Left lobe of liver (tissue), 2 donors: ENCODE measurements around the gene POU3F2. TPM values are rescaled to one million over a fixed set of nuclear protein-coding genes. Genes with fewer than 3 reads are reported as not detected.

Experiments
- ATAC-seq: fragments of 200-7000 bp; cut with Tn5 transposase; one replicate; pipeline ENCODE4 v1.9.1; 2020; ENCODE audit warnings: mild to moderate bottlenecking, moderate library complexity
- DNase-seq: peaks from one replicate; pipeline ENCODE4 v3.0.0-alpha.2; 2020; ENCODE audit warnings: low spot score
- total RNA-seq: library from RNA; stranded (reverse); gene quantifications from one replicate; pipeline ENCODE4 v1.2.1, GENCODE V29; 2021
- donor health status: DM: no; HTN: no; CAD: no; lungs with moderate emphysema.
- donor health status: DM: no; HTN: yes; CAD: no.

Gene POU3F2
- total RNA-seq, 1 donor from 2014 or later = not detected

DNA sequence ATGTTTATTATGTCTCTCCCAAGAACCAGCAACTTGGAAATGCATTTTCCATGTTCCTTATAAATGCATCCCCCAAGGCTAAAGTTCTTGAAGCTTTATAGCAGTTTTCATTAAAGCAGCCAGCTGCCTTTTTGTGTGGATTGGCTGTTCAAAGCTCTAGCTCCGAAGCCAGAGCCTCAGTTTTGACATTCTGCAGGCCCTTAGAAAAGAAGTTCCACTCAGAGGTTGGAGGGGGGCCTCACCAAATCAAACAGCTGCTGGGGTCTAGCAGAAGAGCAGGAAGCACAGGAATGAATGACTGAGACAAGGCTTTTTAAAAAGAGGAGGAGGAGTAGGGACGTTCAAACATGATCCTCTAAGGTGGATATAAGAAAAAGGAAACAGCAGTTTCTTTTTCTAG is 4.2 kb upstream of the POU3F2 start:
- no peak for ATAC-seq
- DNase-seq = no peak

DNA sequence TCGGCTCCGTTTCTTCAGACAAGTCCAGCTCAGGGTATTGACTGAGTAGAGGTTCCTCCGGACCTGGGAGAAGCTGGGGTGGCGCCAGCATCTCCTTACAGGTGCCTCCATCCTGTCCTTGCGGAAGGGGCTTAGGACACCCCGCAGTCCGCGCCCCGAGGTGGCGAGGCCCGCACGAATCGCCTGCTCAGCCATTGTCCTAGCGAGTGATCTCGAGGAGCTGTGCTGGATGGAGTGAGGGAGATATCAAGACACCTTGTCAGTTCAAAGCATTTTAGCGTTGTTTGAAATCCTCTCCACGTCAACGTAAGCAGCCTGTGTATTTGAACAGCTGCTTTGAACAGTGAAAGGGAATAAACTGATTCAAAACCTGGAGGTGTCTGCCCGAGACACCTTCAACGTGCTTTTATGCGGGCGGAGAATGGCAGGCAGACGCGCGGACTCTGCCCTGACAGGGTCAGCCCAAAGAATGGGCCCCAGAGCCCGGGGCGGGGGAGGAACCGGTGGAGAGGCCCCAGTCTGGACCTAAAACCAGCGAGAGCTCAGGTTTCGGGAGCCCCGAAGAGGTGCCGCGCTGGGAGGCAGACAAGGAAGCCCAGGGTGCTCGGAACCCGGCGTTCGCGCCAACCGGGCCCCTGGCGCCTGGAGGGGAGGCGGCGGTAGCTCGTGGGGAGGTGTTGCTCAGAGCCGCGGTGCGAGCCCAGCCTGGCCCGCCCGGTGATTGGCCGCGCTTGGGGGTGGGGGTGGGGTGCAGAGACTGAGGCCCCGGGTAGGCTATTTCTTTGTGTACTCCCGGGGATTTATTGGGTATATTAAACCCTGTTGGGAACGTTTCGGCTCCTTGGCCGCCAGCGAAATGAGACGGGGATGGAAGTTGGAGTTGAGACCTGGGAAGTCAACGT is 3.1 kb upstream of the POU3F2 start:
- DNase-seq = no peak
- no peak for ATAC-seq

DNA sequence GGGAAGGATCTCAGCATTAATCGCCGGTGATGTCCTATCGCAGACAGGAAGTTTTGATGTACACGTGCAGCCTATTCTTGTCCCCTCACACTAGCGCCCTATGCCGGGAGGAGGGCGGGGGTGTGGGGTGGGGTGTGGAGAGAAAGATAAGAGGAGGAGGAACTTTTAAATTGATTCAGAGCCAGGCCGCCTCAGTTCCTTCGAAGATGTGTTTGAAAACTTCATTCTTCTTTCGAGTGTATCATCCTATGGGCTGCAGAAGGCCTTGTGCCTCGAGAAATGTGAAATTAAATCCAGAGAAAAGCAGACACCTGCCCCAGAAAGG is 2.5 kb upstream of the POU3F2 start:
- no peak for DNase-seq
- ATAC-seq = no peak

DNA sequence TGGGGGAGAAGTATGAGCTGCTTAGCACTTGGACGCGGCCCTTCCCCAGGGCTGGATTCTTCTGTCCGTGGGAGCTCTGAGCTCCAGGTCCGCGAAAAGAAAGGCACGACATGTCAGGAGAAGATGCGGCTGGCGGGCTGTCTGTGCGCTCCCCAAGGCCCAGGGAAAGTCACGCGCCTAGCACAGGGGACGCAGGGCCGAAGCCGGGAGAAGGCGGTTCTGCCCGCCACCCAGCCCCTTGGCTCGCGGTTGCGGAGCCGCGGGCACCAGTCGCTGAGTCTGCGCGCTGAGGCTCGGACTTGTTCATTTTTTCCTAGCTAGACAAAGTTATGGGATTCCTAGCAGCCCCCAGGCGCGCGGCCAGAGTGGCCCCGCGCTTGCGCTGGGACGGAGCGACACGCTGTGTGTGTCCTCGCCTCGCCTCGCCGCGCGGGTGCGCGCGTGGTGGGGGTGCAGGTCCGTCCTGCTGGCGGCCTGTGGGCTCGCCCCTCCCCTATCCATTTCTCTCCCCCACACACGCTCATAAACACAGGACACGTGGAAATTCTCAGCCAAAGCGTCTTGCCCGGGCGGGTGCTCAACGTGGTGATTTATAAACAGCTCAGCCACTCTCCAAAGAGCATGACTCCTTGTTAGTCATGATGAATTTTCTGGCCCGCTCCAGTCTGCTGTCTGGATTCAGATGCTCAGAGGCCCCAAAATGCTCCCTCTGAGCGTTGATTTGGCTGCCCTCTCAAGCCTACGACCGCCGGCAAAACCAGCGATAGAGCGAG is 1.9 kb upstream of the POU3F2 start:
- no peak for ATAC-seq
- no peak for DNase-seq

DNA sequence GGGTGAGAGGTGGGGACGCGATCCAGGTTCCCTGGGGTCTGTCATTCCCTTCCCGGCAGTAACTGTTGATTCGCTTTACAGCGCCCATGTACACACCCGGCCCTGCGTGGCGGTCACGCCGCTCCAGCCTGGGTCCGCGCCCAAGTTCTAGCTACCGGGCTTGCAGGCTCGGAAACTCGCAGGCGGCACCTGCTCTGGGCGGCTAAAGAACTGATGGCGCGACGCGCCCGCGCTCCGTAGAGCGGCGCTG is 1.4 kb upstream of the POU3F2 start:
- ATAC-seq (peak; percentile 60), DNase-seq (no peak)

DNA sequence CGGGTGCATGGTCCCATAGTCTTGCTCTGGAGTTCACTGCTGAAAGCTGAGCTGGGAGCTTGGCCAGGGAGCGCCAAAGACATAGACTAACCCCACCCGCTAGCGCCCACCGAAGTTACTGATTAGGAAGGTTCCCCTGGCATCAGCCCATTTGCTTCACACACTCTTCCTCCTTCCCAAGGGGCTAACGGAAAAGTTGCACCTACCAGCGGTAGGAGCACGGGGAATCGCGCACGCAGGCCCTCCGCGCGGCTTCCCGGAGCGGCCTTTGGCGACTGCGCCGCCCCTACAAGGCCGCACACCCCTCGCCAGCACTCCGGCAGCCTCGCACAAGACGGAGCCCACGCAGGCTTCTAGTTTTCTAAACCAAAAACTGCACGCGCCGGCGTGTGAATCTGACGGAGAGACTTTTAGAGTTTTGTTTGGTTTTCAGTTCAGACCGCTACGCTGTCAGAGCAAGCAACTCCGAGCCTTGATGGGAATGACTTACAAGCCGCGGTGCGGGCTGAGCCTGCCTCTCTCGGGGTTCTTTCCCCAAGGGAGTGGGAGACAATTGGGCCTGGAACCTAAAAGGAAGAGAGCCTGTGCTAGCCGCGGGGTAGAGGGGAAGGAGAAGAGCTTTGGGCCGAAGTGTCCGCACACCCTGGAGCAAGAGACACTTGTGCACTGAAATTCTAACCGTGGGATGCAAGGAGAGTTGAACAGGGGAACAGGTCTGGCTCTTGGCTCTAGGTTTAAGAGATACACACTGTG is 891 bp upstream of the POU3F2 start:
- DNase-seq (no peak), ATAC-seq (peak; percentile 50)

DNA sequence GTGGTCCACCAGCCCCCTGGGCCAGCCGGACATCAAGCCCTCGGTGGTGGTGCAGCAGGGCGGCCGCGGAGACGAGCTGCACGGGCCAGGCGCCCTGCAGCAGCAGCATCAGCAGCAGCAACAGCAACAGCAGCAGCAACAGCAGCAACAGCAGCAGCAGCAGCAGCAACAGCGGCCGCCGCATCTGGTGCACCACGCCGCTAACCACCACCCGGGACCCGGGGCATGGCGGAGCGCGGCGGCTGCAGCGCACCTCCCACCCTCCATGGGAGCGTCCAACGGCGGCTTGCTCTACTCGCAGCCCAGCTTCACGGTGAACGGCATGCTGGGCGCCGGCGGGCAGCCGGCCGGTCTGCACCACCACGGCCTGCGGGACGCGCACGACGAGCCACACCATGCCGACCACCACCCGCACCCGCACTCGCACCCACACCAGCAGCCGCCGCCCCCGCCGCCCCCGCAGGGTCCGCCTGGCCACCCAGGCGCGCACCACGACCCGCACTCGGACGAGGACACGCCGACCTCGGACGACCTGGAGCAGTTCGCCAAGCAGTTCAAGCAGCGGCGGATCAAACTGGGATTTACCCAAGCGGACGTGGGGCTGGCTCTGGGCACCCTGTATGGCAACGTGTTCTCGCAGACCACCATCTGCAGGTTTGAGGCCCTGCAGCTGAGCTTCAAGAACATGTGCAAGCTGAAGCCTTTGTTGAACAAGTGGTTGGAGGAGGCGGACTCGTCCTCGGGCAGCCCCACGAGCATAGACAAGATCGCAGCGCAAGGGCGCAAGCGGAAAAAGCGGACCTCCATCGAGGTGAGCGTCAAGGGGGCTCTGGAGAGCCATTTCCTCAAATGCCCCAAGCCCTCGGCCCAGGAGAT is 1.0 kb downstream of the POU3F2 start:
- DNase-seq = no peak
- ATAC-seq = no peak

DNA sequence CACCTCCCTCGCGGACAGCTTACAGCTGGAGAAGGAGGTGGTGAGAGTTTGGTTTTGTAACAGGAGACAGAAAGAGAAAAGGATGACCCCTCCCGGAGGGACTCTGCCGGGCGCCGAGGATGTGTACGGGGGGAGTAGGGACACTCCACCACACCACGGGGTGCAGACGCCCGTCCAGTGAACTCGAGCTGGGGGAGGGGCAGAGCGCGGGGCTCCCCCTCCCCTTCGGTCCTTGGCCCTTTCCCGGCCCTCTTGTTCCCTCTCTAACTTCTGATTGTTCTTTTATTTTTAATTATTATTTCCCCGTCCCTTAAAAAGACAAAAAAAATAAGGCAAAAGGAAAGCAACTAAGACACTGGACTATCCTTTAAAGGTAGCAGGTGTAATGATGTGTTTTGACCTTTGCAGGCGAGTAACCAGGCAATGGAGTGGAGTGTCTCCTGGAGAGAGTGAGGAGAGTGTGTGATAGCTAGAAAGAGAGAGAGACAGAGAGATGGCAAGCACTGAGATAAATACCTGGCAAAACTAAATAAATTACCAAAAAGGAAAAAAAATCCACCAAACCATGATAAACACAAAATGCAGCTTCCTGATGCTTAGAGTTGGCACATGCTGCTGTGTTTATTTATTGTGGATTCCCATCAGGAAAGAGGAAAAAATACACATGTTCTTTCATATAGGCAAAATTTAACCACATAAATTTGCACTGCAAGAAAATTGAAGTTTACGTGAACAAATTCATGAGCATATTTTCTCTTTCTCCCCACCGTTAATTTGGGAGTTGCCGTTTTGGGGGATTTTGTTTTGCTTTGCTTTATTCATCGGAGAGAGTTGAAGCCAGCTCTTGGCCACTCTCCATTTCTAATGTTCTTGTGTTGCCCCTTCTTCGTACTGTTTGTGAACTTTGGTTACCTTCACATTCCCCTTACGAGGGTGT is 1.9 kb downstream of the POU3F2 start:
- no peak for DNase-seq
- ATAC-seq = no peak

DNA sequence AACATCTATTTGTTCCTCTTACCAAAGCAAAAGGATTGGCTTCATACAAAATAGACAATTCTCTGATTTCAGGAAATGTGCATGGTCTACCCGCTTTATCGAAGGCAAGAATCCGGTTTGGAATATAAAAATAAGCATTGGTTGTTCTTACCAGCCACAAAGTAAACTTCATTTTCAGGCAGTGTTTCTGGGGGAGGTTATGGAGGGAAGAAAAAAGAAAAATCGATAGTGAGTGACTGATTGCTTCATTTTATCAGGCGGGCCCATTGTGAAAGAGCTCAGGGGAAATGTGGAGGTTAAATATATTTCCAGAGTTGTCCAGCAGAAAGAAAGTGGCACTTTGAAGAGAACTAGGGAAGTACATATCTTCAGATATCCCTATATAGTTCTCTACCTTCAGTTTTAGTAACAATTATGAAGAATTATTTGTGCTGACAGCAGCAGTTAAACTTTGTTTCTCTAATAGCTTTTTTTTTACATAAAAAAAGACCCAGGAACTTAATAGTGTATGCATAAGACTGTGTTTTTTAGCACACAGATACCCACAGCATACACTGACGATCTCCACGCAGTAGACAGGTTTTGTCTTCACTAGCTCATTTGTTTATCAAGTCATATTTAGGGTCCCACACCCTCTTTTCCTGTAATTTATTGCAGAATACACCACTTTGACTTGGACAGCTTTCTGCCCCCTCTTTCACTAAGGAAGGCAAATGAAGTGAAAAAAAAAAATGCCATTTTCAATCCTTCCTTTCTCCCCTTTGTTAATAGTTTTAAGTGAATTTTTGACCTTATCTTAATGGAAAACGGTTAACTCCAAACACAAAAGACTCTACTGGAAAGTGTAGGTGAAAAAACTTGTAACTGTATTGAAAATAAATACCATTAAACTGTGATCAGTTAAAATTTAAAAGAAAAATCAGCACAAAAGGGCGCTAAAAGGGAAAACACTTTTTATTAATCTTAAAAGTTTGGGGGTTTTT is 2.9 kb downstream of the POU3F2 start:
- no peak for DNase-seq
- peak; percentile 23 for ATAC-seq

DNA sequence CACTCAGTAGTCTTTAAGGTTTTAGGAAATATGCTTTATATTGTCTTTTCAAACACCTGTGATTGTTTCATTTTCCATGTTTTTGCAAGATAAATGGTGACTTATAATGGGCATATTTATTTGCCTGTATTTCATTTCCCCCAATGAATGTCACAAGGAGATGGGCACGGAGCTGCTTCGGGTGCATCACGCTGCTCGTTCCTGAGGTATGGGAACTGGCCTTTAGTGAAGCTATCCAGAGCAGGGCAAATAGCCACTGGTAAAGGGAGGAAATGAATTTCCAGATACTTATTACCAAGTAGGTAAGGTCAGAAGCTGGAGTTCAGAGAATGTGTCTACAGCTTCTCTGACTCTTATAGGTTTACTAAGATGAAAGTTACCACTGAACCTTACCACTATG is 3.7 kb downstream of the POU3F2 start:
- ATAC-seq (no peak), DNase-seq (no peak)

DNA sequence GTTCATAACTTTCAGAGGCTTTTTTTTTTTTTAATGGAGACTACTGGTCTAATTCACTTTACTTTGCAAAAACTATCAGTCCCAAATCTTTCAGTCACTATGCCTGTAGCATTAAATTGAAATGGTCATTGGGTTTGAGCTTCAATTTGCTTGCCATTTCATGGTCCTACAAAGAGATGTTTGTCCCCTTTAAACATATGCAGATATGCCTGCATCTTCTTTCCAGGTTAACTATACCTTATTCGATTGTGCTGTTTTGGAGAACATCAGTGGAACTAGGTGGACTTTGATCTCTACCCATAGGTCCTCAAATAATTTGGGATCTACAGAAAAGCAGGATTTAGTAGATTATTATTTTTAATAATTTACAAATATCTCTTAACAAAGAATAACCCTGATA is 4.6 kb downstream of the POU3F2 start:
- ATAC-seq = no peak

DNA sequence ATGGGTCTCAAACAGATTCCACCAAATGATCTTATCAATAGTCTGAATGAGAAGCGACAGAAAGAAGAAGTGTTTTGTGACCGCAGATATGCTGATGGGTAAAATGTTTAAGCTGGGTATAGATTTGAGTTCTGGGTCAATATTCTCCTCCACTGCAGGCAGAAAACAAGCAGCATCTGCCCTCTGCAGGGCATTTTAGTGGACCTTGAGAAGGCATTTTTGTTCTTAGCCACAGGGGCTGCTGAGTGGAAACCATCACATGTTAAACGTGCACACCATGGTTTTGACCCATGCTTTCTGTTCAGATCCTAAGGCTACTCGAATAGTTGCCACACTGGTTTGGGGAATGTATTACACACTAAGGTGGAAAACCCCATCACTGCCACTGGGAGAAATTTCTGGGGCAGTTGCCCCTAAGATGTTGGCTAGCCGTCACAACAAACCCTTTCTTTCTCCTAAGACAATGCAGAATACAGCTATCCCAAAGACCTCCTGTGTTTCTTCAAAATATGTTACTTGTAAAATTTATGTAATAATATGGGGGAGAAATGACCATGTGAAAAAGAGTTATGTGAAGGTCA is 5.5 kb downstream of the POU3F2 start:
- ATAC-seq (peak; percentile 39), DNase-seq (no peak)

More for the DNA sequence above, 4.6 kb downstream of the POU3F2 start:
- no peak for DNase-seq

DNA sequence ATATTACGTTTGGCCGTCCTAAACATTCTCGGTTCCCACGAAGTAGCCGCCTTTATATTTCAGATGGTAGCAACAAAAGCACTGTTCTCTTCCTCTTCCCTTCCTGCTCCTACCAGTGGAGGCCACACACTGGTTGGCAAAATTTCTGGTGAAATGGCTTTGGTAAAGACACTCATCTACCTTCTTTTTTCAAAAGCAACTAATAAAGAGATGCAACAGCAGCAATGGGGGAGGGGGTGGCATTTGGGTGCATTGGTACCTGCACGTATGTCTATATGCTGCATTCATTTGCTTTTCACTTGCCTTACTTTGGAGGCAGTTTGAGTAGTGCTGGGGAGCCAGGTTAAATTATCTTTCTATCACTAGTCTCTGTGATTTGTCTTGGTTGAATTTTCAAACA is 6.0 kb downstream of the POU3F2 start:
- ATAC-seq (no peak), DNase-seq (no peak)

DNA sequence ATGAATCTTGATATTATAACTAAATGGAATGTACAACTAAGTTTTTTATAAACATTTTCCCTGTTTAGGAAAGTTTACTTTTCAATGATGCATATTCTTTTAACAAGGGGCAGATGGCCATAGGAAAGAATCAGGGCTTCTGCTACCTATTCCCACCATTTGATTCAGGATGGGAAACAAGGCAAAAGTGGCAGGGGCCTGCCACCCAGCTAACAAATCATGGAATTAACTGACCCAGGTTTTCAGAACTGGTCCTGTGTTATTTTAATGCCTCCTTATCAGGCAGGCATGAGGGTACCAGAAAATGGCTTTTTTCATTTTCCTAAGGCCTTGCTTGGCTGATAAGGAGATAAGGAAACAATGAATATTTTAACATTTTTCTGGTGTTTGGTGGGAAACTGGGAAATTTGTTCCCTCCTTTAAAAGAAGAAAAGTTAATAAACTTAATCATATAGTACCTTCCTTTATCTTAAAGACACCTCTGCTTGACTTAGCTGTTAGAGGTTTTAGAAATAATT is 6.7 kb downstream of the POU3F2 start:
- no peak for DNase-seq
- no peak for ATAC-seq

DNA sequence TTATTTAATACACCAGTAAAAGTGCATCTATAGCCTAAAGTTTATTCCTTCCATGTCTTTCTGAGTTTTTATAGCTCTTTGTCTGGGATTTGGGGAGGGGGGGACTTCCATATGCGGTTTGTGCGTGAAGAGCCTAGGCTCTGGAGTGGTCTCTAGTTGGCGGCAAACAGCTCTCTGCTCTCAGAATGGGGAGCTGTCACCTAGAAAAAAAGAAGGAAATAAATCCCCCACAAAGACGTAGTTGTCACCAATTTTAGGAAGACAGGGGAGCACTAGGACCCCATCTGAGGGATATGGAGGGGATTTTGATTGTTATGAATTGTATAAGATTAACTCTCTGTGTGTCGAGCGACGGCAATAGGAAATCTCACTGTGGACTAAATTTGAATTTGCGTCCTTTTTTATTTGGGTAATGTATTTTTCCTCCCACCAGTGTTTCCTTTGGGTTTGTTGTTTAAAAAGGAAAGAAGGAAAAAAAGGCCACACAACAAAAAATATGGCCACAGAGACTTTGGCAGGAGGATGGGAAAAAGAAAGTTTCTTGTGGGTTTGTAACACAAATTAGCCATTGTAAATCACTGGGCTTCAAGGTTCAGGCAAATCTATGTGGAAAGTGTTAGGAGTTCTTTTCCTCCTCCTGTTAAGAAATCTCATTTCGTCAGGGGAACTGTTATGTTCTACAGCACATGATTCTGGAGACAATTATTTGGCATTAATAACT is 7.4 kb downstream of the POU3F2 start:
- DNase-seq = no peak
- ATAC-seq = no peak

DNA sequence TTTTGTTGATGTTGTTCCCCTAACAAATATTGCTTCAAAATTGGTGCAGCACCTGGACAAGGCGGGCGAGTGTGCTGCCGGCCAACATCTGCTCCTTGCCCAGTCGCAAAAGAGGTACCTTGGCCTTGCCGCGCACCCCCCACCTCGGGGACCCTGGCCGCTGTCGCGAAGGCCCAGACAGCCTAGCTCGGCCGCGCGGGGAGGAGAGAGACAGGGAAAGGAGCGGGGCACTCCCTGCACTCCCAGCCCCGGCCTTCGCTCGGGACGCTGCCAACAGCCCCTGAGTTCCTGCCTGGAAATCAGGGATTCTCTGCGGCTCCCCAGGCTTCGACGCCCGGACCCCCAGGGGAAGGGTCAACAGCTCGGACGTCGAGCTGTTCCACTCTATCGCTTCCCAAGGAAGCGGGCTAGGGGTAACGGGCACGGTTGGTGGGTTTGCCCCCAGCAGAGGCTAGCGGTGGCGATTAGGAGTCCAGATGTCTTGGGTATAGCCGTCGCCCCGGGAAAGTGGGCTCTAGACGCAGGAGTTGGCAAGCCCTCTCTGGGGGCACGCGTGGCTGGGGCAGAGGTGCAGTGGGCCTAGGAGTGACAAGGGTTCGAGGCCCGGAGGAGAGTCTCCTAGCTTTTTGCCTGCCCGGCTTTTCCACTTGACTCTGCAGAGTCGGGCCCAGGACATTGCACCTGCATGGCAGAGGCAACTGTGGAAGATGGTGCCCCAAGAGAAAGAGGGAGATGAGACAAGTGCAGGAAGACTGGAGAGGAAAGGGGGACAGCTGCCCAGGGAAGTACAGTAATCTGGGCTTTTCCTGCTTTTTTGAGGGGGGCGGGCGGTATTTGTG is 8.2 kb downstream of the POU3F2 start:
- ATAC-seq = no peak
- DNase-seq = no peak
